Measurements from ENCODE around the gene POP7. TPM values are rescaled to one million over a fixed set of nuclear protein-coding genes. Genes with fewer than 3 reads are reported as not detected.

The POP7 gene
- total RNA-seq, 2 donors from 2014 or later = 19.6 to 21.0 TPM

DNA sequence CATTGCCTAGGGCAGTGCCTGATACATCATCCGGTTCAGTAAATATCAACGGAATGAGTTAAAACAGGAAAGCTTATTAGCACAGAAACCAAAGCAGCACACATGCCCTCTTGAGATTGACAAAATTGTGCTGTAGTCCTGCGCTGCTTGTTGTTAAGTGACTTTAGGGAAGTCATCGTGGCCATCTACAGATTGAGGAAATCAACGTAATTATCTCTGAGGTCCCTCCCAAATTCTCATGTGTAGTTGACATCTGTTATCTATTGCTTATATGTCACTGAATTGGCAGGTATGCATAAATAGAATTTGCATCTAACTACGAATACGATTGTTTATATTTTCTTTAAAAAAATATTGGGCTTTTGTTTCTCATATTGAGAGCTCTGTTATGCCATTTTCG, 35.8 kb upstream of the POP7 start:
- H3K27me3 ChIP-seq (replicated peaks; ENCODE audit: insufficient read depth) = no peaks in the 10 kb centered on the region
- H3K4me1 ChIP-seq (ENCODE audit: control insufficient read depth in 1 of 2, low read depth in 2 of 2) = peaks cover 3 to 13% of the 10 kb centered on the region in 2 donors
- TF ChIP-seq, protein P1, sequence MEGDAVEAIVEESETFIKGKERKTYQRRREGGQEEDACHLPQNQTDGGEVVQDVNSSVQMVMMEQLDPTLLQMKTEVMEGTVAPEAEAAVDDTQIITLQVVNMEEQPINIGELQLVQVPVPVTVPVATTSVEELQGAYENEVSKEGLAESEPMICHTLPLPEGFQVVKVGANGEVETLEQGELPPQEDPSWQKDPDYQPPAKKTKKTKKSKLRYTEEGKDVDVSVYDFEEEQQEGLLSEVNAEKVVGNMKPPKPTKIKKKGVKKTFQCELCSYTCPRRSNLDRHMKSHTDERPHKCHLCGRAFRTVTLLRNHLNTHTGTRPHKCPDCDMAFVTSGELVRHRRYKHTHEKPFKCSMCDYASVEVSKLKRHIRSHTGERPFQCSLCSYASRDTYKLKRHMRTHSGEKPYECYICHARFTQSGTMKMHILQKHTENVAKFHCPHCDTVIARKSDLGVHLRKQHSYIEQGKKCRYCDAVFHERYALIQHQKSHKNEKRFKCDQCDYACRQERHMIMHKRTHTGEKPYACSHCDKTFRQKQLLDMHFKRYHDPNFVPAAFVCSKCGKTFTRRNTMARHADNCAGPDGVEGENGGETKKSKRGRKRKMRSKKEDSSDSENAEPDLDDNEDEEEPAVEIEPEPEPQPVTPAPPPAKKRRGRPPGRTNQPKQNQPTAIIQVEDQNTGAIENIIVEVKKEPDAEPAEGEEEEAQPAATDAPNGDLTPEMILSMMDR (IDR thresholded peaks at IDR 0.05) = no peak
- no peak for DNase-seq (ENCODE audit: low spot score)
- no peak overlapping the region for H3K27ac ChIP-seq
- no peak overlapping the region for H3K4me3 ChIP-seq
- no peaks in the 10 kb centered on the region for H3K9me3 ChIP-seq
- no peak for ATAC-seq (ENCODE audit: insufficient number of reproducible peaks, low FRiP score, low read depth)
- H3K36me3 ChIP-seq = no peaks in the 10 kb centered on the region

DNA sequence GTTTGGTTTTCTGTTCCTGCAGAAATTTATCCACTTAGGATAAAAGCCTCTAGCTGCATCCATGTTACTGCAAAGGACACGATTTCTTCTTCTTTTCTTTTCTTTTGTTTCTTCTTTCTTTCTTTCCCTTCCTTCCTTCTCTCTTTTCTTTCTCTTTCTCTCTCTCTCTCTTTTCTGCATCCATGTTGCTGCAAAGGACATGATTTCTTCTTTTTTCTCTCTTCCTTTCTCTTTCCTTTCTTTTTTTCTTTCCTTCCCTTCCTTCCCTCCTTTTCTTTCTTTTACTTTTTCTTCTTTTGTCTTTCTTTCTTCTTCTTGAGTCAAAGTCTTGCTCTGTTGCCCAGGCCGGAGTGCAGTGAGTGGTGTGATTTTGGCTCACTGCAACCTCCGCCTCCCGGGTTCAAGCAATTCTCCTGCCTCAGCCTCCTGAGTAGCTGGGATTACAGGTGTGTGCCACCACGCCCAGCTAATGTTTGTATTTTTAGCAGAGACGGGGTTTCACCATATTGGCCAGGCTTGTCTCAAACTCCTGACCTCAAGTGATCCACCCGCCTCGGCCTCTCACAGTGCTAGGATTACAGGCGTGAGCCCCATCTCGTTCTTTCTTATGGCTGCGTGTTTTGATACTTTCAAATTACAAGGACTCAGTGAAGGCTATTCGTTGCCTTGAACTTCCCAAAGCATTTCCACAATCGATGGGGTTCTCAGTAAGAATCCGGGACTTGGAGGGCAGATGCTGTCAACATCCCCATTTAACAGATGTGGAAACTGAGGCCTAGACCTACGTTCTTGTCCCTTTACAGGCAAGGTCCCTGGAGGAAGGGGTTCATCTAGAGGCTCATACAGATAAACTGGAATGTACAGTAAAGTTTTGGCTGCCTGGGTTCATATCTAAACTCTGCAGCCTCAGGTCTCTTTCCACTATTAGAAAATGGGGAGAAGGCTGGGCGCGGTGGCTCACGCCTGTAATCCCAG, 34.3 kb upstream of the POP7 start:
- Histone ChIP-seq H3K36me3 (peaks cover 3% of the 10 kb centered on the region), H3K4me3 (no peak overlapping the region), H3K27me3 (replicated peaks; ENCODE audit: insufficient read depth) (no peaks in the 10 kb centered on the region), H3K4me1 (ENCODE audit: control insufficient read depth in 1 of 2, low read depth in 2 of 2) (peaks cover 7 to 20% of the 10 kb centered on the region in 2 donors), H3K9me3 (no peaks in the 10 kb centered on the region), H3K27ac (no peak overlapping the region)
- ATAC-seq (ENCODE audit: insufficient number of reproducible peaks, low FRiP score, low read depth) (no peak), DNase-seq (ENCODE audit: low spot score) (no peak)
- TF ChIP-seq, protein P1 (IDR thresholded peaks at IDR 0.05) = no peak

DNA sequence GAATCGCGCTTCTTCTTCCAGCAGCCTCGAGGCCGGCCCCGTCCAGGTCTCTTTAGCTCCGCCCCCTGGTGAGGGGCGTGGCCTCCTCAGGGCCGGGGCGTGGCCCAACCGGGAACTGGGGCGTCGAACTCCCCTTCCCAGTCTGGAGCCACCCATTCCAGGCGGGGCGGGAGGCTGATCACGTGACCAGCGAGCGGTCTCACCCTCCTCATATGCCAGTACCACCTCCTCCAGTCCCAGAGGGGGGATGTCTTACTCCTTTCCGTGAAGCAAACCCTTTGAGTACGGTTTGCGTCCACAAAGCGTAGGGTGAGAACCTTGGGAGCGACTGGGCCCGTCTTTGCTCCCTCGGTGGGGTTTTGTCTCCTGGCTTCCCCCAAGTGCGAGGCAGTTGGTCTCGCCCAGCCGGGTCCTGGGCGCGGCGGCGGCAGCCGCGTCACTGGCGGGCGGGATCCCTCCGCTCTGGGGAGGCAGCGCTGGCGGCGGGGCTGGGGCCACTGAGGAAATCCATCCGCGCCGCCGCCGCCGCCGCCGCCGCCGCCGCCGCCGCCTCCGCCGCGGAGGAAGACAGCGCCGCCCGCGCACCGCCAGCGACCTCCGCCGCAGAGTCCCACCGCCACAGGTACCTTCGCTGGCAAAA, 32.5 kb upstream of the POP7 start, which contains the start of gene GNB2:
GNB2 (plus strand) TSS at position 439 of the 640 bp plus-strand sequence. CDS start 2,526 bp downstream, outside the sequence.
- Histone ChIP-seq H3K27me3 (replicated peaks; ENCODE audit: insufficient read depth) (no peaks in the 10 kb centered on the region), H3K4me3 (peak within 1 kb of the TSS; percentile 92), H3K4me1 (ENCODE audit: control insufficient read depth in 1 of 2, low read depth in 2 of 2) (peaks cover 7 to 9% of the 10 kb centered on the region in 2 donors), H3K27ac (peak within 1 kb of the TSS; percentile 97 to 98), H3K9me3 (no peaks in the 10 kb centered on the region), H3K36me3 (peaks cover 20% of the 10 kb centered on the region)
- peak; percentile 97 for DNase-seq (ENCODE audit: low spot score)
- peak; percentile 92 for ATAC-seq (ENCODE audit: insufficient number of reproducible peaks, low FRiP score, low read depth)
- TF ChIP-seq, protein P1 (IDR thresholded peaks at IDR 0.05) = no peak

DNA sequence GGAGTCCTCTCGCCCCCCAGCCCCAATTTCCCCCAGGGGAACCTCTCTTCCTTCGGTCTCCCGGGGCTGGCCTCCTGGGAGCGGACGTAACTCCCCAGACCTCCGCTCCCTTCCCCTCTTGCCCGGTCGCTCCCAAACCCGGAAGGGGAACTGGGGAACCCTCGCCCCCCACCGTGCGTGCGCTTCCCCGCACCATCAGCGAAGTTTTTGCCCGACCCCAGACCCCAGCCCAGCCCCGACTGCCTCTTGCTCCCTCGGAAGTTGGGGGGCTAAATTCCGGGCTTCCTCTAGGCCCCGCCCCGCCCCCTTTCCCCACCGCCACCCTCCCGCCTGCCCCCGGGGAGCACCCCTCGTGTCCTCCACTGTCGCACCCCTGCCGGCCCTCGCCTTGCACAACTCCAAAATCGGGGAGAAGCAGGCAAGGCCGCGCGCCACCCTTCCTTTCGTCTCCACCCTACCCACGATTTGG, 31.9 kb upstream of the POP7 start:
- peak overlapping the region; percentile 92 for H3K4me3 ChIP-seq
- DNase-seq (ENCODE audit: low spot score) (no peak), ATAC-seq (ENCODE audit: insufficient number of reproducible peaks, low FRiP score, low read depth) (peak; percentile 7)
- H3K9me3 ChIP-seq = no peaks in the 10 kb centered on the region
- peak overlapping the region; percentile 97 to 98 for H3K27ac ChIP-seq
- no peaks in the 10 kb centered on the region for H3K27me3 ChIP-seq (replicated peaks; ENCODE audit: insufficient read depth)
- TF ChIP-seq, protein P1 (IDR thresholded peaks at IDR 0.05) = no peak
- H3K4me1 ChIP-seq (ENCODE audit: control insufficient read depth in 1 of 2, low read depth in 2 of 2) = peaks cover 7 to 8% of the 10 kb centered on the region in 2 donors
- peaks cover 25% of the 10 kb centered on the region for H3K36me3 ChIP-seq
